Tibial nerve (tissue), 4 donors: ENCODE data around the gene CKAP2.
"Not testable (repeated sequence)": the region's sequence is repeated elsewhere in the genome, so short reads cannot be mapped to it uniquely, and the experiment has no call there.

ENCODE experiments used
- CTCF ChIP-seq, 5 experiments: fragments of 200-600 bp in 3 of 5; fragments of 450-650 bp in 2 of 5; sonication (generic) in 3 of 5; IDR thresholded peaks; one replicate each; pipeline ENCODE4 v1.5.1; 2016 to 2019; ENCODE audit warnings: antibody characterized with exemption in 5 of 5, mild to moderate bottlenecking in 3 of 5, moderate library complexity in 2 of 5
- EP300 ChIP-seq, 2 donors: sonication (generic); formaldehyde crosslinking; IDR thresholded peaks; one replicate each; pipeline ENCODE4 v1.6.1; 2017; ENCODE audit warnings: antibody characterized with exemption in 2 of 2, mild to moderate bottlenecking in 1 of 2

DNA sequence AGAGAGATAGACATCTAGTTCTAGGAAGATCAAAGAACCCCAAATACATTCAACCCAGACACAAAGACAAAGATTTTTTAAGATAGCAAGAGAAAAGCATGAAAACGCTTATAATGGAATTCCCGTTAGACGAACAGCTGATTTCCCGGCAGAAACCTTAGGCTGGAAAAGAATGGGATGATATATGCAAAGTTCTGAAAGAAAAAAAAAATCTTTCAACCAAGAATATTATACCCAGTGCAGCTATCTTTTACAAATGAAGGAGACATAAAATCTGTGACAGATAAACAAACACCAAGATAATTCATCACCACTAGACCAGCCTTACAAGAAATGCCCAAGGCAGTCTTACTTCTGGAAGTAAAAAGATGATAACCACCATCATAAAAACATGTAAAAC is 56.3 kb downstream of the CKAP2 start:
- TF ChIP-seq CTCF, EP300 (IDR thresholded peaks at IDR 0.05): not testable (repeated sequence)
